WERI-Rb-1 (cell line): ENCODE data around the gene RBM4B.

Source experiments
- DNase-seq: peaks from one replicate; pipeline ENCODE4 v3.0.0-alpha.2; 2020
- H3K27ac ChIP-seq: fragments of 250-450 bp; sonication (Bioruptor Pico); 2 replicates; pipeline ENCODE4 v1.5.1; 2020; ENCODE audit warnings: mild to moderate bottlenecking, moderate library complexity
- H3K27me3 ChIP-seq: fragments of 250-450 bp; sonication (Bioruptor Pico); 2 replicates; pipeline ENCODE4 v1.5.1; 2021; ENCODE audit warnings: mild to moderate bottlenecking, low read depth, moderate library complexity; ENCODE audit not compliant: insufficient read depth, severe bottlenecking
- H3K36me3 ChIP-seq: fragments of 250-450 bp; sonication (Bioruptor Pico); 2 replicates; pipeline ENCODE4 v1.5.1; 2020; ENCODE audit warnings: mild to moderate bottlenecking, moderate library complexity
- H3K4me3 ChIP-seq: 2 replicates; pipeline ENCODE4 v1.5.1; 2011; ENCODE audit warnings: low read depth, mild to moderate bottlenecking, control low read depth, low read length
- H3K9me3 ChIP-seq: fragments of 250-450 bp; sonication (Bioruptor Pico); 2 replicates; pipeline ENCODE4 v1.5.1; 2021; ENCODE audit warnings: mild to moderate bottlenecking, moderate library complexity; ENCODE audit not compliant: severe bottlenecking
- TF ChIP-seq, protein P1 (sequence below): IDR thresholded peaks from 2 replicates; pipeline ENCODE4 v1.5.1; 2011; ENCODE audit warnings: low read depth, mild to moderate bottlenecking, control low read depth, inconsistent platforms, low read length

Gene RBM4B

GRCh38 chr11:66721939-66722338 lies 44.3 kb upstream of the RBM4B start:
- no peak overlapping the region for H3K4me3 ChIP-seq
- H3K27me3 ChIP-seq: no peaks in the 10 kb centered on the region
- TF ChIP-seq, protein P1, sequence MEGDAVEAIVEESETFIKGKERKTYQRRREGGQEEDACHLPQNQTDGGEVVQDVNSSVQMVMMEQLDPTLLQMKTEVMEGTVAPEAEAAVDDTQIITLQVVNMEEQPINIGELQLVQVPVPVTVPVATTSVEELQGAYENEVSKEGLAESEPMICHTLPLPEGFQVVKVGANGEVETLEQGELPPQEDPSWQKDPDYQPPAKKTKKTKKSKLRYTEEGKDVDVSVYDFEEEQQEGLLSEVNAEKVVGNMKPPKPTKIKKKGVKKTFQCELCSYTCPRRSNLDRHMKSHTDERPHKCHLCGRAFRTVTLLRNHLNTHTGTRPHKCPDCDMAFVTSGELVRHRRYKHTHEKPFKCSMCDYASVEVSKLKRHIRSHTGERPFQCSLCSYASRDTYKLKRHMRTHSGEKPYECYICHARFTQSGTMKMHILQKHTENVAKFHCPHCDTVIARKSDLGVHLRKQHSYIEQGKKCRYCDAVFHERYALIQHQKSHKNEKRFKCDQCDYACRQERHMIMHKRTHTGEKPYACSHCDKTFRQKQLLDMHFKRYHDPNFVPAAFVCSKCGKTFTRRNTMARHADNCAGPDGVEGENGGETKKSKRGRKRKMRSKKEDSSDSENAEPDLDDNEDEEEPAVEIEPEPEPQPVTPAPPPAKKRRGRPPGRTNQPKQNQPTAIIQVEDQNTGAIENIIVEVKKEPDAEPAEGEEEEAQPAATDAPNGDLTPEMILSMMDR: no peak
- no peak for DNase-seq
- H3K27ac ChIP-seq: no peak overlapping the region
- no peaks in the 10 kb centered on the region for H3K9me3 ChIP-seq
- peaks cover 47% of the 10 kb centered on the region for H3K36me3 ChIP-seq

GRCh38 chr11:66720899-66721470 lies 43.3 kb upstream of the RBM4B start:
- H3K27me3 ChIP-seq: no peaks in the 10 kb centered on the region
- no peak overlapping the region for H3K27ac ChIP-seq
- no peak overlapping the region for H3K4me3 ChIP-seq
- no peak for DNase-seq
- TF ChIP-seq, protein P1: no peak
- peaks cover 50% of the 10 kb centered on the region for H3K36me3 ChIP-seq
- no peaks in the 10 kb centered on the region for H3K9me3 ChIP-seq

DNA sequence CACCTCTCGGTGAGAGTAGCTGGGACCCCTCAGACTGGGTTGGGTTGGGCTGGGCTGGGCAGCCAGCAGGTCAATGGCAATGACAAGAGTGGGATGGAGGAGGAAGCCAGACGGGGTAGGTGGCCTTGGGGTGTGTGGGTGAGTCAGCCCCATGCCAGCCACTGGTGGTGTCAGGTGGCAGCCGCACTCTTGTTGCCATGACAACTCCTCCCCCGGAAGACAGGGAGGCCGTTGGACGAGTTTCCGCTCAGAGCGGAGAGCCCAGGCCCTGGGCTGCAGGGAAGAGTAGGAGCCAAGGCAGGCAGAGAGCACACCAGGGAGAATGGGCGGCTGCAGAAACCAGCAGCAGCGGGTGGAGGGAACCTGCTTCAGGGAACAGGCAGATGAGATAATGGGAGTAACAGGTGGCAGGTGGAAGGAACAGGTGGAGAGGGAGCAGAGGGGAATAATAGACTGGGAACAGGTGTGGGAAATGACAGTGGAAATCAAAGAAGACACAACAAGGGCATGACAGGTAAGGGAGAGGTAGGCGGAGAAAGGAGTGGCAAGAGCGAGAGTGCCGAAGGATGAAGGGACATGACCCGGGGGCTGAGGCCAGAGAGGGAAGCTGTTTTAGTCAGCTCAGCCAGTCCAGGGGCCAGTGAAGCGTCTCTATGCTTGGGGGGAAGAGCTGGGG lies 42.7 kb upstream of the RBM4B start:
- Histone ChIP-seq H3K27ac (no peak overlapping the region), H3K27me3 (no peaks in the 10 kb centered on the region), H3K9me3 (no peaks in the 10 kb centered on the region), H3K36me3 (peaks cover 55% of the 10 kb centered on the region), H3K4me3 (no peak overlapping the region)
- DNase-seq: no peak
- TF ChIP-seq, protein P1: no peak

DNA sequence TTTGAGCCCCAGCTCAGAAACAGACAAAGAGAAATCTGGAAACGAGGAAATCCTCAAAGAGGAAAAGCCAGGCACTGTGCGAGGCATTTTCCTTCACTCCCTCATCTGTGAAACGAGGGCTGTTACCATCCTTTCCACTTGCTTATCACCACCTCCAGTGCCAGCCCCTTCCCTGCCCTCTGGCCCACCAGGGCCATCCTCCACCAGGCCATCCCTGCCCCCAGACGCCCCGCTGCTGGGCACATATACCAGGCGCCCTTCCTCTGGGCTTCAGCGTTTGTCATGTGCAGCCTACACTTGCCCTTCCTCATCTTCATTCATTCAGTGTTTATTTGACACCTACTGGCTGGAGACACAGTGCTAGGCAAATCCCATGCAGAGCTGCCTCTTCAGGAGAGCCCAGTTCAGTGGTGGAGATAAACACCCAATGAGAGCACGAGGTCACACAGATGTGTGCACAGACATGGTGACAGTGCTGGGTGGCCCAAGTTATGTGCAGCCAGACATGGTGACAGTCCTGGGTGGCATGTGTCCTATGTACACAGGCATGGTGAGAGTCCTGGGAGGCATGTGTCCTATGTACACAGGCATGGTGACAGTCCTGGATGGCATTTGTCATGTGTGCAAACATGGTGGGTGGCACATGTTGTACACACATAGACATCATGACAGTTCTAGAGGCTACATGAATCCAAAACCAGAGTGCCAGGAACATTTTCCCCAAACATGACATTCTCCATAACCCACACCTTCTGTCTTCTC lies 41.6 kb upstream of the RBM4B start:
- Histone ChIP-seq H3K27me3 (no peaks in the 10 kb centered on the region), H3K27ac (no peak overlapping the region), H3K9me3 (no peaks in the 10 kb centered on the region), H3K36me3 (peaks cover 59% of the 10 kb centered on the region), H3K4me3 (no peak overlapping the region)
- TF ChIP-seq, protein P1: no peak
- no peak for DNase-seq

- Histone ChIP-seq H3K27ac (no peak overlapping the region), H3K4me3 (no peak overlapping the region), H3K27me3 (no peaks in the 10 kb centered on the region), H3K9me3 (no peaks in the 10 kb centered on the region), H3K36me3 (peaks cover 67% of the 10 kb centered on the region)
- TF ChIP-seq, protein P1: no peak
- no peak for DNase-seq
Measured at GRCh38 chr11:66718320-66718971, 40.8 kb upstream of the RBM4B start.
